Bronchial epithelial cell (primary cell): ENCODE data around the gene FBXL2. TPM values are rescaled to one million over a fixed set of nuclear protein-coding genes. Genes with fewer than 3 reads are reported as not detected.

Experiments
- DNase-seq: peaks from one replicate; pipeline ENCODE4 v3.0.0-alpha.2; 2010; ENCODE audit warnings: low read depth
- FAIRE-seq: peaks from 2 replicates; lab custom pipeline; 2011; peaks lifted over from hg19 to GRCh38; lab: Jason Lieb, UNC
- H3K27me3 ChIP-seq: 2 replicates; pipeline ENCODE4 v1.5.1; 2011; ENCODE audit warnings: low read length; ENCODE audit not compliant: control insufficient read depth, insufficient read depth
- H3K36me3 ChIP-seq: 2 replicates; pipeline ENCODE4 v1.5.1; 2011; ENCODE audit warnings: low read length; ENCODE audit not compliant: control insufficient read depth, insufficient read depth
- H3K4me3 ChIP-seq: 2 replicates; pipeline ENCODE4 v1.5.1; 2011; ENCODE audit warnings: mild to moderate bottlenecking, low read depth, low read length, control low read depth
- CTCF ChIP-seq: IDR thresholded peaks from 2 replicates; pipeline ENCODE4 v1.5.1; 2011; ENCODE audit warnings: mild to moderate bottlenecking, moderate library complexity, low read length, control low read depth, inconsistent platforms; ENCODE audit not compliant: insufficient read depth, severe bottlenecking
- total RNA-seq: library from RNA; depleted of rRNA; stranded (reverse); fragments of >200 nt; gene quantifications from 2 replicates; pipeline ENCODE4 v1.2.1, GENCODE V29; 2014

The FBXL2 gene
- total RNA-seq, 1 donor from 2014 or later: 13.4 TPM

- no peak for TF ChIP-seq CTCF
- peaks cover 4% of the 10 kb centered on the region for H3K36me3 ChIP-seq
- H3K27me3 ChIP-seq: no peaks in the 10 kb centered on the region
- no peak overlapping the region for H3K4me3 ChIP-seq
- DNase-seq (peak; percentile 52), FAIRE-seq (no peak)
Observed at GRCh38 chr3:33417066-33417673, 139.9 kb downstream of the FBXL2 start.

GRCh38 chr3:33419948-33420347, 142.7 kb downstream of the FBXL2 start:
- TF ChIP-seq CTCF: no peak

GRCh38 chr3:33420966-33421365, 143.7 kb downstream of the FBXL2 start:
- Histone ChIP-seq H3K27me3 (no peaks in the 10 kb centered on the region), H3K4me3 (no peak overlapping the region), H3K36me3 (peaks cover 10% of the 10 kb centered on the region)
- DNase-seq: no peak
- FAIRE-seq: no peak
- TF ChIP-seq CTCF: no peak

More at GRCh38 chr3:33419948-33420347, 142.7 kb downstream of the FBXL2 start:
- H3K4me3 ChIP-seq: no peak overlapping the region
- FAIRE-seq (no peak), DNase-seq (no peak)
- H3K36me3 ChIP-seq: peaks cover 9% of the 10 kb centered on the region
- H3K27me3 ChIP-seq: no peaks in the 10 kb centered on the region

DNA sequence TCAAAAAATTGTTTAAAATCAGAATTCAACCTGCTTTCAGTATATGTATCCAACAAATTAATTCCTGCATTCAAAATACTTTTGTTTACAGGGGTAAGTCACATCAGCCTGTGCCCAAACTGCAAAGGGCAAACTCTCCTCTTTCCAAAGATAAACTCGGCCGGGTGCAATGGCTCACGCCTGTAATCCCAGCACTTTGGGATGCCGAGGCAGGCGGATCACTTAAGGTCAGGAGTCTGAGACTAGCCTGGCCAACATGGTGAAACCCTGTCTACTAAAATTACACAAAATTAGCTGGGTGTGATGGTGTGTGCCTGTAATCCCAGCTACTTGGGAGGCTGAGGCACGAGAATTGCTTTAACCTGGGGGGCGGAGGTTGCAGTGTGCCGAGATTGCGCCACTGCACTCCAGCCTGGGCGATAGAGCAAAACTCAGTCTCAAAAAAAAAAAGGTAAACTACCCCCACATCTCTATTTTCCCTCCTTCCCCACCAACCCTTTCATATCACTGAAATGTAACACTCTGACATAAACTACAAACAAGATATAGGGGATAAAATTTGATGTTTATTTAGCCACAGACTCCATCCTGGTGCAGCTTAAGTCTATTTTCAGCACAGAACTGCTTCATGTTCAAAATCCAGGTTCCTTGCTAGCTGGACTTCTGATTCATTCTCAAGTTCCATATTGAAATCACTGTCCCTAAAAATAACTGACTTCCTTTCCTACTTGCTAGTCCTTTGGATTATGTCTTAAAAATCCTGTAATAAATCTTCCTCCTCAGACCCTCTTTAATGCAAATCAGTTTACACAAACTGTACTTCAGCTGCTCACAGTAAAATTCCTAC, 147.6 kb downstream of the FBXL2 start:
- H3K27me3 ChIP-seq: no peaks in the 10 kb centered on the region
- H3K36me3 ChIP-seq: peaks cover 9% of the 10 kb centered on the region
- TF ChIP-seq CTCF: no peak
- no peak for FAIRE-seq
- H3K4me3 ChIP-seq: no peak overlapping the region
- no peak for DNase-seq

- FAIRE-seq (no peak), DNase-seq (no peak)
- Histone ChIP-seq H3K36me3 (peaks cover 9% of the 10 kb centered on the region), H3K27me3 (no peaks in the 10 kb centered on the region), H3K4me3 (no peak overlapping the region)
- no peak for TF ChIP-seq CTCF
Observed at GRCh38 chr3:33425453-33425852, 148.2 kb downstream of the FBXL2 start.
